Spleen (tissue), 11 donors: Measurements from ENCODE around the gene COL25A1. TPM values are rescaled to one million over a fixed set of nuclear protein-coding genes. Genes with fewer than 3 reads are reported as not detected.
"Not testable (repeated sequence)": the region's sequence is repeated elsewhere in the genome, so short reads cannot be mapped to it uniquely, and the experiment has no call there.

Experiments
- DNase-seq: peaks from one replicate; pipeline ENCODE4 v3.0.0-alpha.2; 2020
- H3K27ac ChIP-seq, 8 donors: fragments of 200-600 bp; sonication (generic) in 7 of 8; 1 replicate in 4 of 8; 2 replicates in 4 of 8; pipeline versions ENCODE4 v1.5.0 to v1.8.0; 2016 to 2021; ENCODE audit warnings: inconsistent platforms in 4 of 8, mild to moderate bottlenecking in 4 of 8, moderate library complexity in 1 of 8
- H3K27me3 ChIP-seq, 7 donors: fragments of 200-600 bp; sonication (generic) in 6 of 7; replicated peaks in 1 of 7; 1 replicate in 4 of 7; 2 replicates in 3 of 7; pipeline versions ENCODE4 v1.5.0 to v1.8.0; 2016 to 2021; ENCODE audit warnings: inconsistent platforms in 3 of 7, mild to moderate bottlenecking in 1 of 7
- H3K36me3 ChIP-seq, 6 donors: fragments of 200-600 bp; sonication (generic) in 5 of 6; 1 replicate in 4 of 6; 2 replicates in 2 of 6; pipeline versions ENCODE4 v1.5.0 to v1.8.0; 2016 to 2021; ENCODE audit warnings: inconsistent platforms in 2 of 6
- H3K4me1 ChIP-seq, 6 donors: fragments of 200-600 bp; sonication (generic) in 5 of 6; 1 replicate in 3 of 6; 2 replicates in 3 of 6; pipeline versions ENCODE4 v1.5.0 to v1.8.0; 2016 to 2021; ENCODE audit warnings: inconsistent platforms in 3 of 6
- H3K4me3 ChIP-seq, 8 donors: fragments of 200-600 bp; sonication (generic) in 7 of 8; 1 replicate in 4 of 8; 2 replicates in 4 of 8; pipeline versions ENCODE4 v1.5.0 to v1.8.0; 2016 to 2021; ENCODE audit warnings: inconsistent platforms in 4 of 8, mild to moderate bottlenecking in 4 of 8, moderate library complexity in 2 of 8
- H3K9me3 ChIP-seq, 8 donors: fragments of 200-600 bp; sonication (generic) in 7 of 8; 1 replicate in 4 of 8; 2 replicates in 4 of 8; pipeline versions ENCODE4 v1.5.0 to v1.8.0; 2016 to 2021; ENCODE audit warnings: inconsistent platforms in 4 of 8
- CTCF ChIP-seq, 11 experiments: fragments of 200-600 bp in 7 of 11; fragments of 450-650 bp in 4 of 11; sonication (generic) in 4 of 11; IDR thresholded peaks in 8 of 11; conservative IDR thresholded peaks in 3 of 11; 1 replicate in 7 of 11; 2 replicates in 4 of 11; pipeline versions ENCODE4 v1.4.0 to v1.8.0; 2016 to 2021; ENCODE audit warnings: antibody characterized with exemption in 11 of 11, inconsistent platforms in 4 of 11, mild to moderate bottlenecking in 1 of 11
- POLR2A ChIP-seq, 3 donors: fragments of 450-650 bp; IDR thresholded peaks; one replicate each; pipeline ENCODE4 v1.5.1; 2017; ENCODE audit warnings: antibody characterized with exemption in 3 of 3, mild to moderate bottlenecking in 1 of 3
- POLR2AphosphoS5 ChIP-seq, 3 donors: sonication (generic); formaldehyde crosslinking; IDR thresholded peaks; one replicate each; pipeline ENCODE4 v1.5.1; 2017; ENCODE audit warnings: antibody characterized with exemption in 3 of 3
- WGBS, 5 donors: extraction: QIAGEN DNeasy Blood & Tissue Kit in 3 of 5; methylation state at CpG; one replicate each; pipeline versions ENCODE4 v1.1.5 to v1.1.7; 2013 to 2018; 5-methylcytosine and 5-hydroxymethylcytosine counted together
- intact Hi-C: fragments of 100-400 bp; cut with DNase I; formaldehyde crosslinking; loops from one replicate; pipeline ENCODE4 v1.15.0; 2023; ENCODE audit warnings: low total_unique reads
- polyA plus RNA-seq, 3 donors: library from polyadenylated mRNA; stranded (reverse); fragments of 200-250 nt; gene quantifications; one replicate each; pipeline ENCODE4 v1.2.1, GENCODE V29; 2013
- total RNA-seq, 7 donors: library from RNA; depleted of rRNA in 3 of 7; stranded (reverse); fragments of >200 nt in 3 of 7; fragmentation: NEBNext Ultra II Directional in 4 of 7; extraction: Animal tissue kit (Norgen Biotek cat#: 25700) in 4 of 7; gene quantifications; one replicate each; pipeline versions ENCODE4 v1.1.0 to v1.2.1, GENCODE V29; 2016 to 2021
- donor health status: healthy with polysubstance abuse.
- donor health status: DM: no; HTN: no; CAD: no; lungs with moderate emphysema.
- donor health status: DM: no; HTN: no; CAD: no.
- donor health status: Bipolar disorder and iron deficiency.
- donor health status: healthy.
- donor health status: DM: no; HTN: no; CAD: no.
- donor health status: DM: yes; HTN: yes; CAD: no.

The COL25A1 gene
- total and polyA plus RNA-seq, 10 donors: 0.06 to 1.9 (median 0.57) TPM; not detected in 1

DNA sequence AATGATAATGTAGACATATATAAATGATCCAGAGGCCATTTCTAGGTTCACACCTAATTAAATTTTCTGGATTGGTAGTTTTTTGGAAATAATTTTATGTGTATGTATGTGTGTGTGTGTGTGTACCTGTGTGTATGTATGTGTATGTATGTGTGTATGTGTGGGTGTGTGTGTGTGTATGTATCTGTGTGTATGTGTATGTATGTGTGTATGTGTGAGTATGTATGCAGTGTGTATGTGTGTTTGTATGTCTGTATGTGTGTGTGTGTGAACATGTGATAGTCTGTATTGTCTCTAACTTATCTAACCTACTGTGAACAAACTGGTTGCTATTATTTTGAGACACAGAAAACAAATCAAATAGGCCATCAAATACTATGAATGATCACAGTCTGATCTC is 152.6 kb downstream of the COL25A1 start:
- TF ChIP-seq CTCF (IDR thresholded peaks at IDR 0.05 in 8 of 11, conservative IDR thresholded peaks at IDR 0.05 in 3 of 11) (no peak), POLR2AphosphoS5 (IDR thresholded peaks at IDR 0.05) (no peak), POLR2A (IDR thresholded peaks at IDR 0.05) (no peak)
- intact Hi-C loops: no loop called here
- Histone ChIP-seq H3K27me3 (peaks cover 0 to 8% (median 0%) of the 10 kb centered on the region in 7 donors), H3K27ac (no peak overlapping the region), H3K9me3 (no peaks in the 10 kb centered on the region), H3K36me3 (no peaks in the 10 kb centered on the region), H3K4me3 (no peak overlapping the region), H3K4me1 (no peaks in the 10 kb centered on the region)
- DNase-seq: no peak

- no peak for DNase-seq
- no peaks in the 10 kb centered on the region for H3K36me3 ChIP-seq
- no peak overlapping the region for H3K27ac ChIP-seq
- 81 to 89% (median 86%) methylated on average over 2 of the region's 2 CpGs for WGBS, 5 donors
- peaks cover 0 to under 1% (median 0%) of the 10 kb centered on the region in 8 donors for H3K9me3 ChIP-seq
- no peaks in the 10 kb centered on the region for H3K4me1 ChIP-seq
- TF ChIP-seq POLR2AphosphoS5 (IDR thresholded peaks at IDR 0.05) (no peak), POLR2A (IDR thresholded peaks at IDR 0.05) (no peak), CTCF (IDR thresholded peaks at IDR 0.05 in 8 of 11, conservative IDR thresholded peaks at IDR 0.05 in 3 of 11) (no peak)
- peaks cover 0 to 8% (median 0%) of the 10 kb centered on the region in 7 donors for H3K27me3 ChIP-seq
- intact Hi-C loops: no loop called here
- no peak overlapping the region for H3K4me3 ChIP-seq
Measured at GRCh38 chr4:109148577-109149075, 153.8 kb downstream of the COL25A1 start.

DNA sequence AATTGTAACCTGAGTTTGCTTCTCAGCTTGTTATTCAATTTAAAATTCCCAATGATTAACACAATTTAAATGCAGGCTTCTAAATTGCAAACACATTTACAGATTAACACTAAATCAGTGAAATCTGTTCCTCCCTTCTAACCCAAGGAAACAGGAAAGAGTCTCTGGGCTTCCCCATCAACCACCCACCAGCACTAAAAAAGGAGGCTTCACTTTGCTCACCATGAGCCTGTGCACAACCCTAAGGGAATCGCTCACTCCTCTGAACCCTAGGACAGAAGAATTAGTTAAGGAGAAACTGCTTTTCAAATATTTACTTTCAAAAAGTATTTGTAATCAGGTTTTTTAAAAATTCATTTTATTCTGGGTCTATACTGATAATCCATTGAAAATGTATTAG is 155.3 kb downstream of the COL25A1 start:
- no peak for DNase-seq
- Histone ChIP-seq H3K36me3 (no peaks in the 10 kb centered on the region), H3K27me3 (peaks cover 0 to 8% (median 0%) of the 10 kb centered on the region in 7 donors), H3K27ac (no peak overlapping the region), H3K9me3 (peaks cover 0 to 14% (median 3%) of the 10 kb centered on the region in 8 donors), H3K4me3 (no peak overlapping the region), H3K4me1 (no peaks in the 10 kb centered on the region)
- 84 to 93% (median 90%) methylated on average over 1 of the region's 1 CpG for WGBS, 5 donors
- TF ChIP-seq CTCF (IDR thresholded peaks at IDR 0.05 in 8 of 11, conservative IDR thresholded peaks at IDR 0.05 in 3 of 11): no peak
- no peak for TF ChIP-seq POLR2AphosphoS5 (IDR thresholded peaks at IDR 0.05)
- TF ChIP-seq POLR2A (IDR thresholded peaks at IDR 0.05): no peak
- intact Hi-C loops: no loop called here

DNA sequence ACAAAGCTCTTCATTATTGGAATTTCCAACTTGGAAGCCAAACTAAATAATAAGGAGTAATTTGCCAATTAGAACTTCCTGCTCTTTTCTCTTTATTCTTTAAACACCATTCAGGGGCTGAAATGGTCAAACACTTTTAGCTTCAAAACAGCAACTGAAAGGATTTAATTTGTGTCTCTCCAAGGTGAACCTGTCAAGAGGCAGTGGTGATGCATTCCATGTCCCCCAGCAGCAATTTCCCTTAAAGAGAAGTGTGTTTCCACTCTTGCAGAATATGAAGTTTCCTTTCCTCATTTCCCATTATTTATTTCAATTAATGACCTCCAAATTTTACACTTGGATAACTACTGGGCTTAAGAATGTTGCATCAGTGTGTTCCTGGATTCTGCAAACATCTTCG is 156.0 kb downstream of the COL25A1 start:
- intact Hi-C loops: no loop called here
- Histone ChIP-seq H3K27ac (no peak overlapping the region), H3K36me3 (no peaks in the 10 kb centered on the region), H3K4me3 (no peak overlapping the region), H3K9me3 (peaks cover 0 to 16% (median 3%) of the 10 kb centered on the region in 8 donors), H3K4me1 (no peaks in the 10 kb centered on the region), H3K27me3 (peaks cover 0 to 8% (median 0%) of the 10 kb centered on the region in 7 donors)
- no peak for TF ChIP-seq POLR2AphosphoS5 (IDR thresholded peaks at IDR 0.05)
- TF ChIP-seq CTCF (IDR thresholded peaks at IDR 0.05 in 8 of 11, conservative IDR thresholded peaks at IDR 0.05 in 3 of 11): no peak
- TF ChIP-seq POLR2A (IDR thresholded peaks at IDR 0.05): no peak
- WGBS, 5 donors: 66 to 85% (median 70%) methylated on average over 1 of the region's 1 CpG
- no peak for DNase-seq

DNA sequence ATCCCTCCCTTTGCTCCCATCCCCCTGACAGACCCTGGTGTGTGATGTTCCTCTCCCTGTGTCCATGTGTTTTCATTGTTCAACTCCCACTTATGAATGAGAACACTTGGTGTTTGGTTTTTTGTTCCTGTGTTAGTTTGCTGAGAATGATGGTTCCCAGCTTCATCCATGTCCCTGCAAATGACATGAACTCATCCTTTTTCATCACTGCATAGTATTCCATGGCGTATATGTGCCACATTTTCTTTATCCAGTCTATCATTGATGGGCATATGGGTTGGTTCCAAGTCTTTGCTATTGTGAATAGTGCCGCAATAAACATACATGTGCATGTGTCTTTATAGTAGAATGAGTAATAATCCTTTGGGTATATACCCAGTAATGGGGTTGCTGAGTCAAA is 164.3 kb downstream of the COL25A1 start:
- intact Hi-C loops, H3K4me3 ChIP-seq, DNase-seq, H3K27ac ChIP-seq, H3K4me1 ChIP-seq, H3K36me3 ChIP-seq, H3K27me3 ChIP-seq: not testable (repeated sequence)
- peaks cover 0 to 20% (median 6%) of the 10 kb centered on the region in 8 donors for H3K9me3 ChIP-seq
- 83 to 90% (median 87%) methylated on average over 2 of the region's 2 CpGs for WGBS, 5 donors
